Neuron (in vitro differentiated cells): Measurements from ENCODE around the gene GRID1.

ENCODE experiments used
- H2AFZ ChIP-seq: one replicate; pipeline ENCODE4 v1.6.1; 2013; ENCODE audit warnings: low read depth, mild to moderate bottlenecking, inconsistent platforms, low read length, moderate library complexity
- H3K27me3 ChIP-seq: one replicate; pipeline ENCODE4 v1.6.1; 2013; ENCODE audit warnings: low read length; ENCODE audit not compliant: insufficient read depth
- H3K36me3 ChIP-seq: one replicate; pipeline ENCODE4 v1.6.1; 2013; ENCODE audit warnings: low read length; ENCODE audit not compliant: insufficient read depth
- H3K4me1 ChIP-seq: one replicate; pipeline ENCODE4 v1.6.1; 2013; ENCODE audit warnings: low read length; ENCODE audit not compliant: insufficient read depth
- H3K4me3 ChIP-seq: 2 replicates; pipeline ENCODE4 v1.5.1; 2013; ENCODE audit warnings: mild to moderate bottlenecking, low read length, moderate library complexity
- H3K9me3 ChIP-seq: one replicate; pipeline ENCODE4 v1.6.1; 2013; ENCODE audit warnings: low read length

Gene GRID1

GRCh38 chr10:86071145-86071544 lies 295.4 kb downstream of the GRID1 start:
- no peak overlapping the region for H2AFZ ChIP-seq

GRCh38 chr10:86070278-86070677 lies 296.3 kb downstream of the GRID1 start:
- Histone ChIP-seq H2AFZ (no peak overlapping the region), H3K36me3 (no peaks in the 10 kb centered on the region), H3K4me3 (no peak overlapping the region), H3K27me3 (no peaks in the 10 kb centered on the region), H3K9me3 (no peaks in the 10 kb centered on the region), H3K4me1 (no peaks in the 10 kb centered on the region)

More at GRCh38 chr10:86071145-86071544, 295.4 kb downstream of the GRID1 start:
- Histone ChIP-seq H3K4me3 (no peak overlapping the region), H3K4me1 (no peaks in the 10 kb centered on the region), H3K27me3 (no peaks in the 10 kb centered on the region), H3K36me3 (no peaks in the 10 kb centered on the region), H3K9me3 (no peaks in the 10 kb centered on the region)

- Histone ChIP-seq H2AFZ (no peak overlapping the region), H3K9me3 (no peaks in the 10 kb centered on the region), H3K27me3 (no peaks in the 10 kb centered on the region), H3K36me3 (no peaks in the 10 kb centered on the region), H3K4me3 (no peak overlapping the region), H3K4me1 (no peaks in the 10 kb centered on the region)
These were observed 298.2 kb downstream of the GRID1 start for GRCh38 chr10:86068231-86069054.

GRCh38 chr10:86067436-86068050 lies 299.1 kb downstream of the GRID1 start:
- Histone ChIP-seq H2AFZ (no peak overlapping the region), H3K4me3 (no peak overlapping the region), H3K9me3 (no peaks in the 10 kb centered on the region), H3K4me1 (no peaks in the 10 kb centered on the region), H3K36me3 (no peaks in the 10 kb centered on the region), H3K27me3 (no peaks in the 10 kb centered on the region)

- Histone ChIP-seq H3K27me3 (no peaks in the 10 kb centered on the region), H3K4me1 (no peaks in the 10 kb centered on the region), H3K4me3 (no peak overlapping the region), H3K9me3 (no peaks in the 10 kb centered on the region), H2AFZ (no peak overlapping the region), H3K36me3 (no peaks in the 10 kb centered on the region)
These were observed 299.9 kb downstream of the GRID1 start for GRCh38 chr10:86066696-86067095.

- H3K4me1 ChIP-seq: no peaks in the 10 kb centered on the region
- H3K4me3 ChIP-seq: no peak overlapping the region
- H2AFZ ChIP-seq: no peak overlapping the region
- no peaks in the 10 kb centered on the region for H3K9me3 ChIP-seq
- H3K27me3 ChIP-seq: no peaks in the 10 kb centered on the region
- H3K36me3 ChIP-seq: no peaks in the 10 kb centered on the region
These were observed 300.8 kb downstream of the GRID1 start for GRCh38 chr10:86065711-86066251.

- H2AFZ ChIP-seq: no peak overlapping the region
- H3K36me3 ChIP-seq: no peaks in the 10 kb centered on the region
- no peak overlapping the region for H3K4me3 ChIP-seq
- no peaks in the 10 kb centered on the region for H3K27me3 ChIP-seq
- H3K9me3 ChIP-seq: no peaks in the 10 kb centered on the region
- H3K4me1 ChIP-seq: no peaks in the 10 kb centered on the region
These were observed 301.5 kb downstream of the GRID1 start for GRCh38 chr10:86064931-86065662.

GRCh38 chr10:86064219-86064618 lies 302.4 kb downstream of the GRID1 start:
- H3K4me1 ChIP-seq: no peaks in the 10 kb centered on the region
- no peaks in the 10 kb centered on the region for H3K36me3 ChIP-seq
- no peaks in the 10 kb centered on the region for H3K9me3 ChIP-seq
- H3K27me3 ChIP-seq: no peaks in the 10 kb centered on the region
- H2AFZ ChIP-seq: no peak overlapping the region
- H3K4me3 ChIP-seq: no peak overlapping the region

- Histone ChIP-seq H3K4me1 (no peaks in the 10 kb centered on the region), H3K36me3 (no peaks in the 10 kb centered on the region), H3K27me3 (no peaks in the 10 kb centered on the region), H3K4me3 (no peak overlapping the region), H3K9me3 (no peaks in the 10 kb centered on the region), H2AFZ (no peak overlapping the region)
These were observed 303.3 kb downstream of the GRID1 start for GRCh38 chr10:86063341-86063740.

GRCh38 chr10:86062647-86063145 lies 303.9 kb downstream of the GRID1 start:
- Histone ChIP-seq H3K4me1 (no peaks in the 10 kb centered on the region), H3K36me3 (no peaks in the 10 kb centered on the region), H3K27me3 (no peaks in the 10 kb centered on the region), H3K9me3 (no peaks in the 10 kb centered on the region), H3K4me3 (no peak overlapping the region), H2AFZ (no peak overlapping the region)

- H3K36me3 ChIP-seq: no peaks in the 10 kb centered on the region
- no peaks in the 10 kb centered on the region for H3K4me1 ChIP-seq
- H2AFZ ChIP-seq: no peak overlapping the region
- H3K9me3 ChIP-seq: no peaks in the 10 kb centered on the region
- no peaks in the 10 kb centered on the region for H3K27me3 ChIP-seq
- no peak overlapping the region for H3K4me3 ChIP-seq
These were observed 304.4 kb downstream of the GRID1 start for GRCh38 chr10:86062198-86062550.

GRCh38 chr10:86061278-86062197 lies 305.1 kb downstream of the GRID1 start:
- Histone ChIP-seq H3K9me3 (no peaks in the 10 kb centered on the region), H3K36me3 (no peaks in the 10 kb centered on the region), H3K4me3 (no peak overlapping the region), H2AFZ (no peak overlapping the region), H3K4me1 (no peaks in the 10 kb centered on the region), H3K27me3 (no peaks in the 10 kb centered on the region)
